GM19025 (cell line): ENCODE measurements around the gene TSKS.
"Not testable (repeated sequence)": the region's sequence is repeated elsewhere in the genome, so short reads cannot be mapped to it uniquely, and the experiment has no call there.

Experiments
- ATAC-seq: cut with Tn5 transposase; IDR thresholded peaks from one replicate; pipeline ENCODE4 v1.9.1; 2021; ENCODE audit warnings: mild to moderate bottlenecking, low read depth, moderate library complexity; ENCODE audit not compliant: unreplicated experiment

TSKS gene

DNA sequence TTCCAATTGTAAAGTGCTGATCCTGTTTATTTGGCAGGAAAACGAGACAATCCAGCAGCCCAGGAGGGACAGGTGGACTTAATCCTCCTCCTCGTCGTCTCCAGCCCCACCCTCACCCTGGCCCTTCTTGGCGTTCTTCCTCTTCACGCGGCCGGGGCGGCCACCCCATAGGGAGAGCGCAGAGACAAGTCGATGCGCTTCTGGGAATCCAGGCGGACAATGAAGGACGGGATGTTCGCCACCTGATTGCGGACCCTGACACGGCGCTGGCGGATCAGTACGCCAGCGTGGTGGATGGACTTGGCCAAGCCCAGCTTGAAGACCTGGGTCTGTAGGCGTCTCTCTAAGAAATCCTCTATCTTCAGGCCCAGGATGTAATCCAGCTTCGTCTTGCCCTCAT, 43.7 kb downstream of the TSKS start:
- not testable (repeated sequence) for ATAC-seq

DNA sequence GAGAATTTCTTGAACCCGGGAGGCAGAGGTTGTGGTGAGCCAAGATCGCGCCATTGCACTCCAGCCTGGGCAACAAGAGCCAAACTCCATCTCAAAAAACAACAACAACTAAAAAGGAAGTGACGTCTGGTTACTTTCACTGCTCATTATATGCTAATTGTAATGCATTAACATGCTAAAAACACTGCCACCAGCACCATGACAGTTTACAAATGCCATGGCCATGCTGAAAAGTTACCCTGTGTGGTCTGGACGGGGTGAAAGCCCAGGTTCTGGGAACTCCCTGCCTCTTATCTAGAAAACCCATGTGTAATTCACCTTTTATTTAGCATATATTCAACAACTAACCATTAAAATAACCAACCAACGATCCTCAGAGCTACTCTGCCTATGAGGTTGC, 44.1 kb downstream of the TSKS start:
- ATAC-seq = no peak

DNA sequence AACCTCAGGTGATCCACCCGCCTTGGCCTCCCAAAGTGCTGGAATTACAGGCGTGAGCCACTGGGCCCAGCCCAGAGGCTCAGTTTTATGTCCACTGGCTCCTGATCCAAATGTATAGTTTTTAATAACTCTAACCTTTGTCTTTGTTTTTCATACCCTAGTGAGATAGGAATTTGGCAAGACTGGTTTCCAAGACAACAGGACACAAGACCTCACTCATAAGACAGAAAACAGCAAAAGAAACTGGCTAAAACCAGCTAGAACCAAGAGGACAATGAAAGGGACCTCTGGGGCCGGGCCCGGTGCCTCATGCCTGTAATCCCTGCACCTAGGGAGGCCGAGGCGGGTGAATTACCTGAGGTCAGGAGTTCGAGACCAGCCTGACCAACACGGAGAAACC, 44.6 kb downstream of the TSKS start:
- ATAC-seq = no peak

DNA sequence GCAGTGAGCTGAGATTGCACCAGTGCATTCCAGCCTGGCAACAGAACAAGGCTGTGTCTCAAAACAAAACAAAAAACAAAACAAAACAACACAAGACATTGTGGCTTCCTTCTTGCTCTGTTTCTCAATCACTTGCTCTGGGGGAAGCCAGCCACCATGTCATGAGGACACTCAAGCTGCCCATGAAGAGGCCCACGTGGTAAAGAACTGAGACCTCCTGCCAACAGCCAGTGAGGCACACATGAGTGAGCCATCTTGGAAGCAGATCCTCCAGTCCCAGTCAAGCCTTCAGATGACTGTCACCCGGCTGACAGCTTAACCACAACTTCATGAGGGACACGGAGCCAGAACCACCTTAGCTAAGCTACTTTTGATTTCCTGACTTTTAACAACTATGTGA, 47.0 kb downstream of the TSKS start:
- no peak for ATAC-seq

DNA sequence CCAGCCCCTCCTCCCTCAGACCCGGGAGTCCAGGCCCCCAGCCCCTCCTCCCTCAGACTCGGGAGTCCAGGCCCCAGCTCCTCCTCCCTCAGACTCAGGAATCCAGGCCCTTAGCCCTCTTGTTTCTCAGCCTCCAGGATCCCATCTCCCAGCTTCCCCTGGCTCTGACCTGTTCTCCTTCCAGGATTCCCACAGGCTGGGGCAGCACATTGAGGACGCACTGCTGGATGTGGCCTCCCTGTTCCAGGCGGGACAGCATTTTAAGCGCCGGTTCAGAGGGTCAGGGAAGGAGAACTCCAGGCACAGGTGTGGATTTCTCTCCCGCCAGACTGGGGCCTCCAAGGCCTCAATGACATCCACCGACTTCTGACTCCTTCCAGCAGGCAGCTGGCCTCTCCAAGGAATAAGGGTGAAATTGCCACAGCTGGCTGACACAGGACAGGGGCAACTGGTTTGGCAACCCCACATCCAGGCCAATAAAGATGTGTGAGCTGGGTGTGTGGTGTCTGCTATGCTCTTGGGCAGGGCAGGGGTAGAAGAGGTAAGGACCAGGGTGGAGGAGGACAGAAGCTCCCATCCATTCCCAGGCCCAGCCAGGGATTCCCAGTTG, 49.8 kb downstream of the TSKS start:
- ATAC-seq = no peak

DNA sequence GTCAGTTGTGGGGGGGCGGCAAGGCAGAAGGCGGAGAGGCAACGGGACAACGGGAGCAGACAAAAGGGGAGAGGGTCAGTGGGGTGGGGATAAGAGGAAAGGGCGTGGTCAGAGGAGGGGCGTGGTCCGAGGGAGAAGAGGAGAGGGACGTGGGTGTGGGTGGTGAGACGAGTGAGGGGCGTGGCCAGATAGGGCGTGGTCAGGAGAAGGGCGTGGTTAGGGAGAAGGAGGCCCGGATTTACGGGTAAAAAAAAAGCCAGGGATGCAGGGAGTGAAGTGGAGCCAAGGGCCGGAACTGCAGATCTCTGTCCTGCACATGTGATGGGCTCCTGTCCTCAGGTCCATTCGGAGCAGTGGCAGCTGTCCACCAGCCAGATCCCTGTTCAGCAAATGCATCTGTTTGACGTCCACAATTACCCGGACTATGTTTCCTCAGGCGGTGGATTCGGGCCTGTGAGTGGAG, 50.7 kb downstream of the TSKS start:
- ATAC-seq = no peak

DNA sequence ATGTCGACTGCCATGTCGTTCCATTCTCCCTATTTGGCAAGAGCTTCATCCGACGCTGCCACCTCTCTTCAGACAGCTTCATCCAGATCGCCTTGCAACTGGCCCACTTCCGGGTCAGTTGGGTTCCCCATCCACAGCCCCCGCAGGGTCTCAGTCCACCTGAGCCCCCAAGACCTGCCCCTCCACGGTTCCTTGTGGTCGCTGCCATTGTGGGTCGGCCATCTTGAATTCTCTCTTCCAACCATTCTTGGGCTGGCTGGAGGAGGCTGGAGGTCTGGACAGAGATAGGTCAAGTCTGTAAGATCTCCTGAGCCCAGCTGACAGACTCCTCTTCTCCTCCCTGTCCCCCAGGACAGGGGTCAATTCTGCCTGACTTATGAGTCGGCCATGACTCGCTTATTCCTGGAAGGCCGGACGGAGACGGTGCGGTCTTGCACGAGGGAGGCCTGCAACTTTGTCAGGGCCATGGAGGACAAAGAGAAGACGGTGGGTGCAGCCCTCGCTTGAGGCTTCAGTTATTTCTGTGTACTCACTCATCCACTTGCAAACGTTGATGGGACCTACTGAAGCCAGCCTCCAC, 52.6 kb downstream of the TSKS start:
- no peak for ATAC-seq

DNA sequence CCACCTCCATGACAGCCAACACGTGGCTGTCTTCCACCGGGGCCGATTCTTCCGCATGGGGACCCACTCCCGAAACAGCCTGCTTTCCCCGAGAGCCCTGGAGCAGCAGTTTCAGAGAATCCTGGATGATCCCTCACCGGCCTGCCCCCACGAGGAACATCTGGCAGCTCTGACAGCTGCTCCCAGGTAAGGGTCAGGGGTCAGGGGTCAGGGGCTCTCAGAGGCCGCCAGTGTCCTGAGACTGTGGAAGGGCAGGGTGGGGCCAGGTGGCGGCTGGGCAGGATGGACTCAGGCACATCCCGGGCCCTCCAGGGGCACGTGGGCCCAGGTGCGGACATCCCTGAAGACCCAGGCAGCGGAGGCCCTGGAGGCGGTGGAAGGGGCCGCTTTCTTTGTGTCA, 57.2 kb downstream of the TSKS start:
- no peak for ATAC-seq

DNA sequence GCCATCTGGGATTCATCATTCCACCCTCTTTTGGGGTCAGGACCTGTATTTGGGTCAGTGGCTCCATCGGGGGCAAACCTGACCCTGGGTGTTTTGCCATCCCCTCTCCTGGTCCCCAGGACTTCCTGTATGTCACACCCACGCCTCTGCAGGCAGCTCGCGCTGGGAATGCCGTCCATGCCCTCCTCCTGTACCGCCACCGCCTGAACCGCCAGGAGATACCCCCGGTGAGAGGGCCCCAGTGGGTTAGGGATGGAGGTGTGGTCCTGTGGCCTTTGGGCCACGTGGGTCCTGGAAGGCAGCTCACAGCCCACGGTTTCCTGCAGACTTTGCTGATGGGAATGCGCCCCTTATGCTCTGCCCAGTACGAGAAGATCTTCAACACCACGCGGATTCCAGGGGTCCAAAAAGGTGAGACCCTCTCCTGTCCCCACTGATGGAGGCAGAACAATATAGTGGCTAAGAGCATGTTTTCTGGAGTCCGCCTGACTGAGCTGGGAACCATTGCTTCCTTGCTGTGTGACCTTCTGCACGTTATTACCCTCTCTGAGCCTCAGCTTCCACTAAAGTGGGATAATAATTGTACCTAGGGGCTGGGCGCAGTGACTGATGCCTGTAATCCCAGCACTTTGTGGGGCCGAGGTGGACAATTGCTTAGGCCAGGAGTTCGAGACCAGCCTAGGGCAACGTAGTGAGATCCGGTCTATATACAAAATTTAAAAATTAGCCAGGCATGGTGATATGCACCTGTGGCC, 58.0 kb downstream of the TSKS start:
- no peak for ATAC-seq

DNA sequence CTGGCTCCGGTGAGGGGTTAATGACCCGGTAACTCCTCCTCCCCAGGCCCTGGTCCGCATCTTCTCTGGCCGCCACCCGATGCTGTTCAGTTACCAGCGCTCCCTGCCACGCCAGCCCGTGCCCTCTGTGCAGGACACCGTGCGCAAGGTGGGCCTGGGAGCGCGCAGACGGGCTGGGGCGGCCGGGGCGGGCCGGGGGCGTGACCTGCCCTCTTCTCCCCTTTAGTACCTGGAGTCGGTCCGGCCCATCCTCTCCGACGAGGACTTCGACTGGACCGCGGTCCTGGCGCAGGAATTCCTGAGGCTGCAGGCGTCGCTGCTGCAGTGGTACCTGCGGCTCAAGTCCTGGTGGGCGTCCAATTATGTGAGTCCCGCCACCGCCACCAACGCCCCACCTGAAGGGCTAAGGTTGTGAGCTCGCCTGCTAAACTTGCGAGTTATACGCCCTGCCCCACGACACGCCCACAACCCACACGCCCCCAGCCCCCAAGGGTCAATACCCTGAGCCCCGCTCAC, 61.8 kb downstream of the TSKS start:
- no peak for ATAC-seq

DNA sequence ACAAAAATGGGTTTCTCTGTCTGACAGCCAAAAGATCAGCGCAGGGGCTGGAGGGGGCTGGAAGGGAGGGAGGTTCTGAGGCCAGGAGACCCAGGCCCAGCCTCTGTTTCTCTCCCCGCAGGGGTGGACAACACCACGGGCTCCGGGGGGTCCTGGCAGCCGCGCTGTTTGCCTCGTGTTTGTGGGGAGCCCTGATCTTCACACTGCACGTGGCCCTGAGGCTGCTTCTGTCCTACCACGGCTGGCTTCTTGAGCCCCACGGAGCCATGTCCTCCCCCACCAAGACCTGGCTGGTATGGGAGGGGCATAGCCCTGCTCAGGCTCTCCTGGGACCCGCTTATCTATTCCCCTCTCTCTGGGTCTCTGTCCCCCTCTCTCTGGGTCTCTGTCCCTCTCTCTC, 62.5 kb downstream of the TSKS start:
- no peak for ATAC-seq

DNA sequence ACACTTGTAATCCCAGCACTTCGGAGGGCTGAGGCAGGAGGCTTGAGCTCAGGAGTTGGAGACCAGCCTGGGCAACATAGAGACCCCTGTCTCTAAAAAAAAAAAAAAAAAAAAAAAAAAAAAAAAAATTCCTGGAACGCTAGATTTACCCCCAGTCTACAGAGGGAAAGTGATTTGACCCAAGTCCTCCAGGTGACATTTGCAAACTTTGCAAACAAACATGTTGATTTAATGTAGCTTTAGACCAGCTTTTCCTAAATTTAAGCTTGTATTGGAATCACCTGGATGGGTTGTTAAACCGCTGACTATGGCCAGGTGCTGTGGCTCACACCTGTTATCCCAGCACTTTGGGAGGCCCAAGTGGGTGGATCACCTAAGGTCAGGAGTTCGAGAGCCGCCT, 63.7 kb downstream of the TSKS start:
- ATAC-seq = no peak

DNA sequence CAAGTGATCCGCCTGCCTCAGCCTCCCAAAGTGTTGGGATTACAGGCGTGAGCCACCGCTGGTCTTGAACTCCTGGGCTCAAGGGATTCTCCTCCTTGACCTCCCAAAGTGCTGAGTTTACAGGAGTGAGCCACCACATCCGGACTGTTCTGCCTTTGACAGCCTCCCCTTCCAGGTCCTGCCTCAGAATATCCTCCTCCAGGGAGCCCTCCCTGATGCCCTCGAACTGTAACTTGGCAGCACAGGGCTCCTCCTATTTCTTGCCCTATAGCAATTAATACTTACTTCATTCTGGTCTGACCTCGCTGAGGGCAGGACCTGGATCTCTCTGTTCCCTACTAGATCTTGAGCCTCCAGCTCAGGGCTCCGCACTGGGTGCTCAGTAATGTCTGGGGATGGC, 66.2 kb downstream of the TSKS start:
- ATAC-seq = no peak

DNA sequence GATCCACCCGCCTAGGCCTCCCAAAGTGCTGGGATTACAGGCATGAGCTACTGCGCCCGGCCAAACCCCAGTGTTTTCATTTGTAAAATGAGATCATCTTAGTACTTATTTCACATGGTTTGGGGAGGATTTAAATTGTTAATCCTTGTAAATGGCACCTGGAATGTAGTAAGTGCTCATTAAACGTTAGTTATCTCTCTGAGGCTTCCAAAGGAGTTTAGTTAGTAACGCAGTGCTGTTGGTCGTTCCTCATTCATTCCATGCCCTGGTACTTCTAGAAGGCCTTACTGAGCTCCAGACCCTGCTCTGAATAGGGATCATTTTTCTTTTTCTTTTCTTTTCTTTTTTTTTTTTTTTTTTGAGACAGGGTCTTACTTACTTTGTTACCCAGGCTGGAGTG, 67.0 kb downstream of the TSKS start:
- ATAC-seq = no peak

DNA sequence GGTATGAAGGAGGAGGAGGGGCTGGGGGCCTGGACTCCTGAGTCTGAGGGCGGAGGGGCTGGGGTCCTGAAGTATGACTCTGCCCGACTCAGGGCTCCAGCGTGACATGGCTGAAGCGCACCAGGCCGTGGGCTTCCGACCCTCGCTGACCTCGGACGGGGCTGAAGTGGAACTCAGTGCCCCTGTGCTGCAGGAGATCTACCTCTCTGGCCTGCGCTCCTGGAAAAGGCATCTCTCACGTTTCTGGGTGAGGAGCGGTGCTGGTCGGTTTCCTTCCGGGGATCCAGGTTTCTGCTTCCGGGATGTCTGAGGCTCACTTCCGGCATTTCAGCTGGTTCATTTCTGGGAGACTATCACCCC, 71.0 kb downstream of the TSKS start:
- ATAC-seq = no peak

DNA sequence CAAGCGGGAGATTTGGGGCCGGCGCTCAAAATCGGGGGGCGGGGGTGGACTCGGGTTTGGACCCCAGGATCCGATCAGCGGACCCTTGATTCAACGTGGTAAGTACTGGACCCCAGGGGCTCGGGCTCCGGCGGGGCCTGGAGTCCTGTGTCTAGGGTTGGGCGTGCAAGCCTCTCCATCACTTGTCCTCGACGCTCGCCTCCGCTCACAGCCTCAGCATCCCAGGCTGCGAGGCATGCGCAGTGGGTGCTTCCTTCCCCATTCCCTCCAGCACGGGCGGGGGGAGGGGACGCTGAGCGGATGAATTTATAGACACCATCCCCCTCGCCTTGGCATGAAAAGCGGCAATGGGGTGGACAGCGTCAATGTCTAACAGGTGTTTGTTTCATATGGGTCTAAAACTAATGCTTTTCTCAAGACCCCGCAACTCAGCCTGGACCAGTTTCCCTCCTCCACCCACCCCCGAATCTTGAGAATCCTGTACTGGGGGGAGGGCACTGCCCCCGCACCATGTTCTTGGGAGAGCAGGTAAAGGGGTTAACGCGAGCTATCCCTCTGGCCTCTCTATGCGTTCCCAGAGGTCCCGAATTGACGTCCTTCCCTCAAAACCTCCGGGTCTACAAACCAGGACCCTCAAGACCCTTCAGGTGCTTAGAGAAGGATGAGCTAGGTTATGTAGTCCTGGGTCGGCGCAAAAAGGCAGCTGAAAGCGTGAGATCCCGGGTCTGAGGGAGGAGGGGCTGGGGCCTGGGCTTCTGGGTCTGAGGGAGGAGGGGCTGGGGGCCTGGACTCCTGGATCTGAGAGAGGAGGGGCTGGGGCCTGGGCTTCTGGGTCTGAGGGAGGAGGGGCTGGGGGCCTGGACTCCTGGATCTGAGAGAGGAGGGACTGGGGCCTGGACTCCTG, 71.6 kb downstream of the TSKS start:
- no peak for ATAC-seq

DNA sequence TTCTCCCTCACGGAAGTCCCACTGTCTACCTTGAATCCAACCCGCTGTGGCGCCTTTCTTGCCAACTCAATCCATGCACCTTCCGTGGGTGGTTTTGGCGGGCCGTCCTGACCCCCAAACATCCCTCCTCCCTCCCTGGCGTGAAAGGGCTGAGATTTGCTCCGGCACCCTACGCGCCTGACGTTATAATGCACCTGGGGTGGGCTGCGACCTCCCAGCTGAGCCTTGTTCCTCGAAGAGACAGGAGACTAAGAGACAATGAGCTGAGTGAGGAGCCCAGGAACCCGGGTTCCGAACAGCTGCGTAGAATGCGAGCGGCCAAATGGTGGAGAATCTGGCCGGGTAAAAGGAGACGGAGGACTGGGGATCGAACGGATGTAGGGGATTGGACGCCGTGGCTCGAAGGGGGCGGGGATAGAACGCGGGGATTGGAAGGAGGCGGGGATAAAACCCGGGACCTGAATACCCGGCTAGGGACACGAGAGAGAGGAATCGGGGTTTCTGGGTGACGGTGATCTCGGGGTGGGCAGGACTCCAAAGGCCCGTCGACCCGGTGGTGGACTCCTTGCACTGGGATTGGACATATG, 72.4 kb downstream of the TSKS start, which contains the start of gene CPT1C:
TSS of gene CPT1C (plus strand) at position 461 of the 587 bp plus-strand sequence. CDS start 1,137 bp downstream, outside the sequence.
- no peak for ATAC-seq

DNA sequence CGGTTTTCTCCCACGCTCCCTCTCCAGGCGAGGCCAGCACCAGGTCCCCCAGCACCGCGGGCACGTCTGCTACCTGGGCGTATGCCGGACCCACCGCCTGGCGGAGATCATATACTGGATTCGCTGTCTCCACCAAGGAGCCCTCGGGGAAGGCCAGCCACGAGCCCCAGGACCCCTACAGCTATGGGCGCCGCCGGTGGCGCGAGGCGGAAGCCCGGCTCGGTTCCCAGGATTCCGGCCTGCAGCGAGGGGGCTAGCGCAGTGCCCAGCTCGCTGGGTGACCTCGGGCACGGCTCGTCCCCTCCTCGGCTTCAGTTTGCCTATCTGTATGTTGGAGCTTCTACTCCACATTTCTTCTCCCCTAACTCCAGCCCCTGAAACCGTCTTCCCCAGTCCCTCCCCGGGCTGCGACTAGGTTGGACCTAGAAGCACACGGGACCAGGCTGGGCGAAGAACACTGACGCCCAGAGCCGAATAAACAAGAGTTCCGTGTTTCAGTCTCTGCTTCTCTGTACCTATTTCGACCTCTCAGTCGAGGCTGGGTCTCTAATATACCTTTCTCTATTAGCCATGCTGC, 72.9 kb downstream of the TSKS start:
- ATAC-seq = no peak
